Hematopoietic multipotent progenitor cell (in vitro differentiated cells): Measurements from ENCODE around the gene CTIF. TPM values are rescaled to one million over a fixed set of nuclear protein-coding genes. Genes with fewer than 3 reads are reported as not detected.
"Not testable (repeated sequence)": the region's sequence is repeated elsewhere in the genome, so short reads cannot be mapped to it uniquely, and the experiment has no call there.

Source experiments
- DNase-seq, 3 donors: peaks; one replicate each; pipeline ENCODE4 v3.0.0-alpha.2; 2011 to 2015; ENCODE audit warnings: low read depth in 2 of 3, low spot score in 2 of 3
- total RNA-seq: library from RNA; depleted of rRNA; stranded (reverse); fragments of >200 nt; gene quantifications from one replicate; pipeline ENCODE4 v1.2.3, GENCODE V29; 2012

The CTIF gene
- total RNA-seq, 1 donor, result 8.6 TPM

- DNase-seq, result no peak
These were observed 315.9 kb downstream of the CTIF start for GRCh38 chr18:48854780-48855179.

DNA sequence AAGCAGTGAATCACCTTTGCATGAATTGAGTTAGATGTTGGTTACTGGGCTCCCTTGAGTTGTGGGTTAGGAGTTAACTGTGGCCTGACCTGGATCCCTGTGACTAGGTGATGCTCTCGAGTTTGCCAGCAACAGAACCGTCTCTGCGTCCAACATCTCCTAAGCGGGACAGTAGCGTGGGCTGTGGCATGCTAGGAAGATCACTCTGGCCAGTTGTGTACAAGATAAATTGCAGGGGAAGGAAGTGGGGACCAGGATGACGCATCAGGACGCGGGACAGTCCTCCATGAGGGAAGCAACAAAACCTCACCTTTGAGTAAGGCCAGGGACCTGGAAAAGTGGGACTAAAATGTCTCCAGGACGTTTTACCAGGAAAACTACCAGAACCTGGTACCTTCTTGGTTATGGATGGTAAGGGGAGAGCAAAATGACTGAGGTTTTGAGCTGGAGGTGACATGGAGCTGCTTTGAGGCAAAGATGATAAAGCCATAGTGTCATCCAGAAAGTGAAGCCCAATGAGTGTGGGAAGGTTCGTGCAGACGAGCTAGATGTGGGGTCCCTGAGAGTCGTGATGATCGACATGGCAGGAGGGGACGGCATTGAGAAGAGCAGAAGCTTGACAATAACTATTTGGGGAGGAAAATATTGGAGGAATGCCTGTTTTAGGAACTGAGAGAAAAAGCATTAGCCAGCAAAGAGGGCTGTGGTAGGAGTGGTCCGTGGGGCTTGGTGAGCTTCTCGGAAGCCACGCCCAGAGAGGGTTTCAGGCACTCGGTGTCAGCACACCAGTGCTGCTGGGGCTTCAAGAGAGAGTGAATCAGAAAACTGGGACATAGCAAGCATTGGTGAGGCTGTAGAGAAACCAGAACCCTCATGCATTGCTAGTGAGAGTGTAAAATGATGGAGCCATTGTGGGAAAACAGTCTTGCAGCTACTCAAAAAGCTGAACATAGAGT, 316.9 kb downstream of the CTIF start:
- DNase-seq, result no peak

DNA sequence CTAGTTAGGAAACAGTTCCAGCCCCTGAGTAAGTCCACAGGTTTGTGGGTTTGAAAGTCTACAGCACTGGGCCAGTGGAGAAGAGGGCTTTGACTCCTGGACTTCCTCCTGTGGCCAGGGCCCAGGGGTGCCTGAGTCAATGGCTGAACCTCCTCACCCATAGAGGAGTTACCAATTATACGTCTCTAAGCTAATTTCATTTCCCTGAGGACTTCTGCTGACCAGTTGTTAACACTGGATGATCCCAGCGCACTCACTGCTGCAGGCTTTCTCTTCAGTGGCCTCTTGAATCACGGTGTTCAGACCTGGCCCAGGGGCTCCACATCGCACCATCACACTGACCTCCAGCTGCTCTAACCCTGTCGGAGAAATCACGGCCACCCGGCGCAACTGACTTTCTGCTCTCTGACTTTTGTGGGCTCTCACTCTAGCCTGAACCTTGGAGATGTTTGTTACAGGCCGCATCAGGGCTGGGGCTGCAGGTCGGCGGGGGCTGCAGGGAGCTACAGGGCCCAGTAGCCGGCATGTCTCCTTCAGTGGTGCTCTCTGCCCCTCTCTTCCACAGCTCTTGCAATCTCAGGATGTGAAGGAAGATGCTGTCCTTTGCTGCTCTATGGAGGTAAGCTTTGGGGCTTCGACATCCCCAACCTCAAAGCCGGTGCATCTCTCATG, 318.3 kb downstream of the CTIF start:
- no peak for DNase-seq

DNA sequence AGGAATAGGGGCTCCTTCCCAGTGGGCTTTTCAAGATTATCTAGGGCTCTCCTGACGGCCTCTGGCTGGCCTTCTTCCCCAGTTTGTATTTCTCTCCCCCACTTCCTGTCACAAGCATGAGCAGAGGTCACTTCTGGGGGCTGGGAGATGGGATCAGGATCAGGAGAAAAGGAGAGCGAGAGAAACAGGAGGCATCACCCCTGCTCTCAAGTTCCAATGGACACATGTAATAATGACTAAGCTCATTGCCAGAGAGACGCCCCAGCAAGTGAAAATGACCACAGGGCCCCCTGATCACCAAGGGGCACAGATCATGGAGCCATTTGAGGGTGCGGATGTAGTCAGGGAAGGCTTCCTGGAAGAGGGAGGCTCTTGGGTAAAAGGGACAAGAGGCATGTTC, 319.8 kb downstream of the CTIF start:
- DNase-seq, result no peak

- DNase-seq, result no peak
These were observed 320.8 kb downstream of the CTIF start for GRCh38 chr18:48859311-48860268.

DNA sequence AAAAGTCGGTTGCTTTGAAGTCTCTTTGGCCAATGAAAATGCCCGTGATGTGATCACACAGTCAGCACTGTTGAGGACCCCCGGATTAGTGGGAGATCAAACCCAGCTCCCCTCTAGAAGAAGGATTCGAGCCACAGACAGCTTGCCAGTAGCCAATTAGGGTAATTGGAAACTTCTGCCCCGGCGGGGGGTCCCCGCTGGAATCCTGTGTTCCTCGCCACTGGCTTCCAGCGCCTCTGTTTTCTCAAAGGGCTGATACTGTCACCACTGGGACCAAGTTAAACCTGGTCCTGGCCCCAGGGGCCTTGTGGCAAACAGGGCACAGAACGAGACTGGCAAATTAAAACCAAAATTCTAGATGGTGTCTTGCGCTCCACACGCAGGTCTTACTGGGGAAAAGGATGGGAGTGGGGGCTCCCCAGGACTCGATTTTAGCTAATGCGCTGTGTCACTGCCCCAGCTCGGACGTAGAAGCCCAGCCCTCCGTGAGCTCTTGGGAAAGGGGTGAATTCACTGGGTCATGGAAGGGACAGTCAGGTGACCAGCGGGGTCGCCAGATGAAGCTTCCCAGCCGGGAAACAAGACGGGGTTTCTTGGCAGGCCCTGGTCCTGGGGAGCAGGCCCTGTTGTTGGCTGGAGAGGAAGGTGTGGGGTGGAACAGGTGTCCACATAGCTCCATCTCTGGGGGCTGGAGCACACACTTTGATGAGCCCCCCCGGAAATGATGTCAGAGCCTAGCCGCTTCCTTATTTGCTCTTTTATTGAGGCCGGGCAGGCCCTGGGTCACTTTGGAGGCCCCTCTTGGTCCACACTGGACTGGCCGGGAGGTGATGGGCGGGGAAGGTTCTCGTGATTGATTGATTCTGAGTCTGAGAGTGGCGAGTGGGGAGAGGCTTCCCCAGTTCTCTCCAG, 321.7 kb downstream of the CTIF start:
- no peak for DNase-seq

GRCh38 chr18:48861181-48861708, 322.4 kb downstream of the CTIF start:
- DNase-seq, result no peak

DNA sequence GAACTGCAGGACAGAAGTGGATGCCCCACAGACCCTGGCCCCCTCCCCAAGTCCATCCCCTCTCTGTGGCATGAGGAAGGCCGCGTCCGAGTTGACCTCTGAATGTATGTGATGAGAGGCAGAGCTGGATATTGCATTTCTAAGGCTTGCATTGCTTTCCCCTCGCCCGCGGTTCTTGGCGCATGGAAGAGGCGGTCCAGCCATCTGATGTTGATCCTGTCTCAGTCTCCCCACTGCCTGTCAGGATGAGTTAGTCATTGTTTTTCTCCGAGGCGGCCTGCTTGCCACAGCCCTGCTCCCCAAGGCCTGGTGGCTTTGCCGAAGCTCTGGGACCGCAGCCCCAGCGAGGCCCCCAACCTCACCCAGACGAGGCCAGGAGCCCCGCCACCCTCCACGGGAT, 323.3 kb downstream of the CTIF start:
- DNase-seq, result no peak

- DNase-seq, result no peak
These were observed 323.9 kb downstream of the CTIF start for GRCh38 chr18:48862678-48863270.

- DNase-seq, result no peak
These were observed 324.7 kb downstream of the CTIF start for GRCh38 chr18:48863432-48864065.

GRCh38 chr18:48864876-48865275, 326.0 kb downstream of the CTIF start:
- no peak for DNase-seq

- peak in 1 of 3 donors; percentile 58 for DNase-seq
These were observed 327.4 kb downstream of the CTIF start for GRCh38 chr18:48866028-48866733.

DNA sequence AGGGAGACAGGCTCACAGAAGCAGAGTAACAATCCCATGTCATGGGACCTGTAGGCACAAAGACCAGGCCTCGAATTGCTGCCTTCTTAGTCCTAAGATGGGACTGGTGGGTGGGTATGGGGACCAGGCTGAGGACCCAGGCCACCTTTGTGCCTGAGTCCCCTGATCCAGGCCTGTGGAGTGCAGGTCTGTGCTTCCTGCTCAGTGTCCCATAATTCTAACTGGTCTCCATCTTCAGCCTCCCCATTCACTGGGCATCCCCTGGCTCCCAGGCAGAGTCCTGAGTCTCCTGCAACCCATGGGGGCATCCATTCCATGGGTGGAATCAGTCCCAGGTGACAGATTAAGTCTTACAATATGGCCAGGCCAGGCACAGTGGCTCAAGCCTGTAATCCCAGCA, 328.0 kb downstream of the CTIF start:
- DNase-seq, result no peak

DNA sequence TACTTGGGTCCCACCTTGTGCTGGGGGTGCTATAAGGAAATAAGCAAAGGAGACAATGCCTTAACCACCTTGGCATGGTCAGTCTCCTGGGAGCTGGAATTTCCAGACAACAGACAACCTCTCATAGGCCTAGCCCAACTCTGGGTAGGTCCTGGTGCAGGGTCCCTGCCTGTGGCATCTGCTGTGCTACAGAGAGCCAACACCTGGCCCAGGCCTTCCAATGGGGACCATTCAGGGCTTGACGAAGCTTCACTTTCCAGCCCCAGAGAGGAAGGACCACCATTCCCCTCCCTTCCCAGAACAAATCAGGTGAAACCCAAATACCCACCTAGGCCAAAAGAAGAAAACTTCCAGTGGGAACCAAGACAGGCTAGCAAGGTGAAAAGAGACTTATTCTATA, 329.1 kb downstream of the CTIF start:
- no peak for DNase-seq

DNA sequence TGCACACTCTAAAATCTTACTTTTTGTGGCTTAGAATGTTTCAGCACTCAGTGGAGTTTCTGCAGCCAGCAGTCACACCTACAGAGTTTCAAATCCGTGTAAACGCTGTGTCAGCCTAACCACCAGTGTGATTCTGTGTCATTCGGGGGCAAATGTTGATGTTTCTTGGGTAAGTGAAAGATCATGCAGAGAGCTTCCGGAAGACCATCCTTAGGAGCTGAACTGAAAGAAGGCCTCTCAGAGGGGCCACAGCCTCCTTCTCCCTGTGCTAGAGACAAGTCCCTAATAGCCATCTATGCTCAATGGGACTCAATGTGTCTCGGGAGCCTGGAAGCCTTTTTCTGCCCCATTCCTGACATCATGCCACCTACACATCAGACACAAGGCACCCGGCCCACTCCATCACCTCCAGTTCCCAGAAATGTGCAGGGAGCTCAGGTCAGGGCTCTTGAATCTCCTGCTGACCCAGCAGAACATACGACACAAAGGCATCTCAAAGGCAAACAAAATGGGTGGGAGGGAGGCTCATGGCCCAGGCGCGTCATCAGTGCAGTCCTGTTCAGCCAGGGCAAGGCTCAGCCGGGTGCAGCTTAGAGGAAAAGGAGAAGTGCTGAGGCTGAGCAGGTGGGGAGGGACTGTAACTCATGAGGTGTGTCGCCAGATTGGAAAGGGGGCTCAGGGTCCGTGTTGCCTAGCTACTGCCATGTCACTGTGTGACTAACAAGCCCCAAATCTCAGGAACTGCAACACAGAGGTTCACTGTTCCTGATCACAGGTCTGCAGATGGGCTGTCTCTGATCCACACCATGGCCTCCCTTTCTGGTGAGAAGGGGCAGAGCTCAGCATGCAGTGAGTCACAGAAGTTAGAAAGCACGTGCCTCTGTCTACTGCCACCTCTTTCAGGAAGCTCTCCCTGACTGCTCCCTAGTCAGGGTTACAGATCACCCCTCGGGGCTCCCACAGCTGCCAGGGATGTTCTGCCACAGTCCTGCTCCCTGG, 329.9 kb downstream of the CTIF start:
- DNase-seq, result peak in 2 of 3 donors; percentile 87

DNA sequence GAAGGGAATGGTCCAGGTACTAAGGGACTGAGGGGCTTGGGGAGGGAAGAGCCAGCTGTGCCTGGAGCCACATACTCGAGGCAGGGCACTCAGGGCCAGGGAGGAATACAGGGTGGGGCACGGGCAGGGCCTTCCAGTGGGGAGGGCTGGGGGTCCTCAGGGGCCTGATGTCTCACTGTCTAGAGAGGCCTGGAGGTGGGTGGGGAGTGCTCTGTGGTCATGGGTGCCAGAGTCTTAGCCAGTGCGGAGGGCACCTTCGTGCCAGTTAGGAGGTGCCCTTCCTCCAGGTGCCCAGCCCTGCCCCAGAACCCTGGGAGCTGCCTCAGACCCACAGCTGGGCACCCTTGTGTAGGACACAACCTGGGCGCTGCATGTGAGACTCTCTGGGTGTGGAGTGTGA, 330.8 kb downstream of the CTIF start:
- DNase-seq, result no peak

DNA sequence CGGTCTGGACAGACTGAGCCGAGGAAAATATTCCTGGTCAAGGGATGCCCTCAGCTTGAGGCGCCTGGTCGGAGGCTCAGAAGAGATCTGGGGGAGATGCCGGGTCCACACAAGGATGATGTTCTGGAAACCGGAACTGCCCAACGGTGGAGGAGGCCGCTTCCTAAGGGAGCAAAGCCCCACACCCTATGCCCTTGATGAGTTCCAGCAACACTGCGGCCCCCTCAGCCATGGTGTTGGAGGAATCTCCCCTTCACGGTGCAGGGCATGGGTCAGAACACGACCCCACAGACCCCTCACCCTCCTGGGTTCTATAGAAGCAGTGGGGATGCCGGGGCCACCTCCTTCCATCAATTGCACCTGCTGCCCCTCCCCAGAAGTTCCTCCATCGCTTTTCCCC, 332.1 kb downstream of the CTIF start:
- not testable (repeated sequence) for DNase-seq
